ENCODE measurements around the gene KRTAP19-4. TPM values are rescaled to one million over a fixed set of nuclear protein-coding genes. Genes with fewer than 3 reads are reported as not detected.

Gene KRTAP19-4
- total RNA-seq, 2 donors from 2014 or later = not detected

DNA sequence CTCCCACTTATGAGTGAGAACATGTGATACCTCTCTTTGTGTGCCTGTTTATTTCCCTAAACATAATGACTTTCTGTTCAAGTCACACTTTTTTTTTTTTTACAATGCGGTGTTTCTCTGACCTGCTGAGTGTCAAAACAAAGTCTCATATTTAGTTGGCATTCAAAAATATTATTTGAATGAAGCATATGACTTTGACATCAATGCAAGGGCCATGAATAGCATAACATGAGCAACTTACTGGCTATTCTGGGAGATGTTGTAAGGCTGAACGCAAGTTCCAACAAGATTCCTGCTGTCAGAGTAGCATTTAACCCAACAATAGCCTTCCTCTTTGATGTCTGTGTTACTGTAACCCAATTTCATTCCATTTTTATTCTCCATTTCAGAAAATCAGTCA, 14.8 kb downstream of the KRTAP19-4 start:
- TF ChIP-seq CTCF (conservative IDR thresholded peaks at IDR 0.05) = no peak
- H3K4me3 Mint-ChIP-seq = no peak overlapping the region
- WGBS, 2 experiments (ENCODE audit: insufficient coverage in 1 of 2, insufficient read length in 1 of 2) = 57 to 98% methylated on average over 1 to 2 of the region's 2 CpGs
- H3K4me1 Mint-ChIP-seq = no peaks in the 10 kb centered on the region
- Histone ChIP-seq H3K9me3 (ENCODE audit: control insufficient read depth, low read length) (peaks cover 19% of the 10 kb centered on the region), H3K4me3 (ENCODE audit: low read length) (no peak overlapping the region), H3K27me3 (ENCODE audit: control insufficient read depth, insufficient read depth, low read length, poor library complexity, severe bottlenecking) (no peaks in the 10 kb centered on the region), H3K9ac (ENCODE audit: extremely low read depth, low read length, poor library complexity, severe bottlenecking) (no peak overlapping the region), H3K27ac (ENCODE audit: low read depth, low read length) (no peak overlapping the region), H3K4me1 (ENCODE audit: control insufficient read depth, insufficient read depth, low read length) (no peaks in the 10 kb centered on the region), H3K36me3 (ENCODE audit: control insufficient read depth, insufficient read depth, low read length) (no peaks in the 10 kb centered on the region)
- no peaks in the 10 kb centered on the region for H3K36me3 Mint-ChIP-seq (ENCODE audit: low read depth)
- DNase-seq = no peak
- no peak overlapping the region for H3K27ac Mint-ChIP-seq
- peaks cover 22% of the 10 kb centered on the region for H3K9me3 Mint-ChIP-seq
- H3K27me3 Mint-ChIP-seq (ENCODE audit: insufficient read depth) = no peaks in the 10 kb centered on the region

DNA sequence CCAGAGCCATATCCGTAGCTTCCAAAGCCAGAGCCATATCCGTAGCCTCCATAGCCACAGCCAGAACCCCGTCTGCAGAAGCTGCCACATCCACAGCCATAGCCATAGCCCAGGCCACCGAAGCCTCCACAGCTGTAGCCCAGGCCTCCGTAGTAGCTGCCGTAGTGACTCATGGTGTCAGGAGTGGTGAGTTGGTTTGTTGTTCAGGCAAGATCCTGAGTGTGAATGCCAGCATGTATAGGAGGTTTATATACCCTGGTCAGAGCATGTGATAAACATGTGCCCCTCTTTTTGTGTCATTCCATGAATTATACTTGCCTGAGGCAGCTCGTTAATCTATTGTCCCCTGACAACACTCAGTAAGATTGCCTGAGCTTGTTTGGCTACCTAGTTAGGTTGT, 16.8 kb downstream of the KRTAP19-4 start, which contains the start of gene KRTAP19-1:
TSS of gene KRTAP19-1 (minus strand) at position 223 of the 400 bp plus-strand sequence. CDS start at position 173, 50 bp downstream.
- H3K27me3 Mint-ChIP-seq (ENCODE audit: insufficient read depth) = no peaks in the 10 kb centered on the region
- no peaks in the 10 kb centered on the region for H3K9me3 ChIP-seq (ENCODE audit: control insufficient read depth, low read length)
- WGBS, 2 experiments (ENCODE audit: insufficient coverage in 1 of 2, insufficient read length in 1 of 2) = 87 to 90% methylated on average over 3 to 7 of the region's 7 CpGs
- H3K4me1 ChIP-seq (ENCODE audit: control insufficient read depth, insufficient read depth, low read length) = no peaks in the 10 kb centered on the region
- H3K27ac ChIP-seq (ENCODE audit: low read depth, low read length) = no peak within 1 kb of the TSS
- H3K36me3 ChIP-seq (ENCODE audit: control insufficient read depth, insufficient read depth, low read length) = no peaks in the 10 kb centered on the region
- no peak within 1 kb of the TSS for H3K4me3 Mint-ChIP-seq
- no peak within 1 kb of the TSS for H3K4me3 ChIP-seq (ENCODE audit: low read length)
- no peak for DNase-seq
- TF ChIP-seq CTCF (conservative IDR thresholded peaks at IDR 0.05) = no peak
- H3K27ac Mint-ChIP-seq = no peak within 1 kb of the TSS
- no peaks in the 10 kb centered on the region for H3K36me3 Mint-ChIP-seq (ENCODE audit: low read depth)
- no peaks in the 10 kb centered on the region for H3K27me3 ChIP-seq (ENCODE audit: control insufficient read depth, insufficient read depth, low read length, poor library complexity, severe bottlenecking)
- H3K9ac ChIP-seq (ENCODE audit: extremely low read depth, low read length, poor library complexity, severe bottlenecking) = no peak within 1 kb of the TSS
- H3K4me1 Mint-ChIP-seq = no peaks in the 10 kb centered on the region
- H3K9me3 Mint-ChIP-seq = peaks cover 3% of the 10 kb centered on the region

DNA sequence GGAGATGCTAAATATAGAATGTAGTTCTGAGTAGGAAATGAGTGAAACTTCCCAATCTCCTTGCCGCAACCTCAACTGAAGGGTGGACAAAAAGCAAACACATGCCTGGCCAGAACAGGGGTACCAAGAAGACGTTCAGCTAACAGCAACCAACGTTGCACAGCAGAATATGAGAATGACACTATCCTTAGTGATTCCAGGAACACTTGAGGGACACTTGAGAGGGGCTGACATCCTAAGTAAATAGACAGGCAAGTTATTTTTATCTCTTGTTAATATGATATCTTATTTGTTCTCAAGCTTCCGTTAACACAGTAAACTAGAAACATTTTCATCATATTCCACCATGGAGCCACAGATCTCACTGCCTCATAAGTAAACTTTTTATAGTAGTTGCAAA, 17.7 kb downstream of the KRTAP19-4 start:
- H3K27me3 ChIP-seq (ENCODE audit: control insufficient read depth, insufficient read depth, low read length, poor library complexity, severe bottlenecking) = no peaks in the 10 kb centered on the region
- no peak for DNase-seq
- 90 to 94% methylated on average over 3 to 4 of the region's 4 CpGs for WGBS, 2 experiments (ENCODE audit: insufficient coverage in 1 of 2, insufficient read length in 1 of 2)
- H3K27ac ChIP-seq (ENCODE audit: low read depth, low read length) = no peak overlapping the region
- no peak for TF ChIP-seq CTCF (conservative IDR thresholded peaks at IDR 0.05)
- Mint-ChIP-seq H3K4me3 (no peak overlapping the region), H3K27ac (no peak overlapping the region), H3K4me1 (no peaks in the 10 kb centered on the region), H3K9me3 (no peaks in the 10 kb centered on the region), H3K36me3 (ENCODE audit: low read depth) (no peaks in the 10 kb centered on the region), H3K27me3 (ENCODE audit: insufficient read depth) (no peaks in the 10 kb centered on the region)
- H3K9me3 ChIP-seq (ENCODE audit: control insufficient read depth, low read length) = no peaks in the 10 kb centered on the region
- H3K4me3 ChIP-seq (ENCODE audit: low read length) = no peak overlapping the region
- no peaks in the 10 kb centered on the region for H3K4me1 ChIP-seq (ENCODE audit: control insufficient read depth, insufficient read depth, low read length)
- no peak overlapping the region for H3K9ac ChIP-seq (ENCODE audit: extremely low read depth, low read length, poor library complexity, severe bottlenecking)
- H3K36me3 ChIP-seq (ENCODE audit: control insufficient read depth, insufficient read depth, low read length) = no peaks in the 10 kb centered on the region

Data from endodermal cell (in vitro differentiated cells).